ENCODE measurements around the gene SLCO3A1. TPM values are rescaled to one million over a fixed set of nuclear protein-coding genes. Genes with fewer than 3 reads are reported as not detected.

The SLCO3A1 gene
- total and polyA plus RNA-seq, 5 donors, result 37.4 to 52.0 (median 45.0) TPM

- H3K4me1 ChIP-seq (ENCODE audit: control insufficient read depth, insufficient read depth, low read length), result peaks cover 12% of the 10 kb centered on the region
Observed at GRCh38 chr15:91881569-91882297, 28.2 kb downstream of the SLCO3A1 start.

GRCh38 chr15:91882858-91883586 is 29.5 kb downstream of the SLCO3A1 start:
- Histone ChIP-seq H3K27ac (ENCODE audit: low read length) (peak overlapping the region; percentile 82), H3K4me1 (ENCODE audit: control insufficient read depth, insufficient read depth, low read length) (peaks cover 15% of the 10 kb centered on the region), H3K27me3 (ENCODE audit: control insufficient read depth, insufficient read depth) (no peaks in the 10 kb centered on the region), H3K9me3 (ENCODE audit: control insufficient read depth, low read length) (no peaks in the 10 kb centered on the region), H3K4me3 (ENCODE audit: low read length) (no peak overlapping the region)
- DNase-seq (peak in 1 of 3 donors; percentile 59), ATAC-seq (peak; percentile 75 to 81)
- 61% methylated on average over 8 of the region's 8 CpGs for WGBS
- intact Hi-C loops (cut with DNase I), result no loop called here

More at GRCh38 chr15:91881569-91882297, 28.2 kb downstream of the SLCO3A1 start:
- ATAC-seq, result no peak
- 73% methylated on average over 9 of the region's 9 CpGs for WGBS
- Histone ChIP-seq H3K4me3 (ENCODE audit: low read length) (no peak overlapping the region), H3K27ac (ENCODE audit: low read length) (peak overlapping the region; percentile 20), H3K9me3 (ENCODE audit: control insufficient read depth, low read length) (no peaks in the 10 kb centered on the region), H3K27me3 (ENCODE audit: control insufficient read depth, insufficient read depth) (no peaks in the 10 kb centered on the region)
- intact Hi-C loops (cut with DNase I), result no loop called here
- no peak for DNase-seq

- Histone ChIP-seq H3K4me1 (ENCODE audit: control insufficient read depth, insufficient read depth, low read length) (peaks cover 17% of the 10 kb centered on the region), H3K4me3 (ENCODE audit: low read length) (no peak overlapping the region), H3K27ac (ENCODE audit: low read length) (no peak overlapping the region), H3K27me3 (ENCODE audit: control insufficient read depth, insufficient read depth) (no peaks in the 10 kb centered on the region), H3K9me3 (ENCODE audit: control insufficient read depth, low read length) (no peaks in the 10 kb centered on the region)
- ATAC-seq, result no peak
- 91% methylated on average over 3 of the region's 3 CpGs for WGBS
- no peak for DNase-seq
- intact Hi-C loops (cut with DNase I), result no loop called here
Observed at GRCh38 chr15:91884606-91885005, 31.1 kb downstream of the SLCO3A1 start.

- Histone ChIP-seq H3K4me3 (ENCODE audit: low read length) (no peak overlapping the region), H3K9me3 (ENCODE audit: control insufficient read depth, low read length) (no peaks in the 10 kb centered on the region), H3K27ac (ENCODE audit: low read length) (no peak overlapping the region), H3K27me3 (ENCODE audit: control insufficient read depth, insufficient read depth) (no peaks in the 10 kb centered on the region), H3K4me1 (ENCODE audit: control insufficient read depth, insufficient read depth, low read length) (peaks cover 17% of the 10 kb centered on the region)
- DNase-seq (no peak), ATAC-seq (no peak)
- intact Hi-C loops (cut with DNase I), result no loop called here
- 90% methylated on average over 7 of the region's 7 CpGs for WGBS
Observed at GRCh38 chr15:91885054-91885453, 31.5 kb downstream of the SLCO3A1 start.

GRCh38 chr15:91885714-91886270 is 32.3 kb downstream of the SLCO3A1 start:
- DNase-seq (no peak), ATAC-seq (peak; percentile 25 to 48)
- intact Hi-C loops (cut with DNase I), result no loop called here
- WGBS, result 89% methylated on average over 7 of the region's 7 CpGs
- Histone ChIP-seq H3K27me3 (ENCODE audit: control insufficient read depth, insufficient read depth) (no peaks in the 10 kb centered on the region), H3K4me1 (ENCODE audit: control insufficient read depth, insufficient read depth, low read length) (peaks cover 19% of the 10 kb centered on the region), H3K27ac (ENCODE audit: low read length) (no peak overlapping the region), H3K4me3 (ENCODE audit: low read length) (no peak overlapping the region), H3K9me3 (ENCODE audit: control insufficient read depth, low read length) (no peaks in the 10 kb centered on the region)

GRCh38 chr15:91886878-91887277 is 33.4 kb downstream of the SLCO3A1 start:
- intact Hi-C loops (cut with DNase I), result no loop called here
- H3K27ac ChIP-seq (ENCODE audit: low read length), result peak overlapping the region; percentile 69
- WGBS, result 45% methylated on average over 3 of the region's 3 CpGs

GRCh38 chr15:91887321-91887720 is 33.8 kb downstream of the SLCO3A1 start:
- intact Hi-C loops (cut with DNase I), result no loop called here
- Histone ChIP-seq H3K4me3 (ENCODE audit: low read length) (no peak overlapping the region), H3K27ac (ENCODE audit: low read length) (peak overlapping the region; percentile 69), H3K27me3 (ENCODE audit: control insufficient read depth, insufficient read depth) (no peaks in the 10 kb centered on the region), H3K9me3 (ENCODE audit: control insufficient read depth, low read length) (no peaks in the 10 kb centered on the region), H3K4me1 (ENCODE audit: control insufficient read depth, insufficient read depth, low read length) (peaks cover 19% of the 10 kb centered on the region)
- no peak for ATAC-seq
- WGBS, result 64% methylated on average over 6 of the region's 6 CpGs
- DNase-seq, result peak in 1 of 3 donors; percentile 56

More at GRCh38 chr15:91886878-91887277, 33.4 kb downstream of the SLCO3A1 start:
- no peak overlapping the region for H3K4me3 ChIP-seq (ENCODE audit: low read length)
- peaks cover 19% of the 10 kb centered on the region for H3K4me1 ChIP-seq (ENCODE audit: control insufficient read depth, insufficient read depth, low read length)
- H3K9me3 ChIP-seq (ENCODE audit: control insufficient read depth, low read length), result no peaks in the 10 kb centered on the region
- H3K27me3 ChIP-seq (ENCODE audit: control insufficient read depth, insufficient read depth), result no peaks in the 10 kb centered on the region
- ATAC-seq (no peak), DNase-seq (no peak)

- ATAC-seq, result peak in 1 of 2 donors; percentile 32
- Histone ChIP-seq H3K27me3 (ENCODE audit: control insufficient read depth, insufficient read depth) (no peaks in the 10 kb centered on the region), H3K9me3 (ENCODE audit: control insufficient read depth, low read length) (no peaks in the 10 kb centered on the region), H3K27ac (ENCODE audit: low read length) (no peak overlapping the region), H3K4me3 (ENCODE audit: low read length) (no peak overlapping the region), H3K4me1 (ENCODE audit: control insufficient read depth, insufficient read depth, low read length) (peaks cover 19% of the 10 kb centered on the region)
- WGBS, result 24% methylated on average over 5 of the region's 5 CpGs
- intact Hi-C loops (cut with DNase I), result no loop called here
- peak in 2 of 3 donors; percentile 30 to 53 for DNase-seq
Observed at GRCh38 chr15:91887921-91888373, 34.4 kb downstream of the SLCO3A1 start.

GRCh38 chr15:91889111-91889815 is 35.8 kb downstream of the SLCO3A1 start:
- Histone ChIP-seq H3K27ac (ENCODE audit: low read length) (peak overlapping the region; percentile 31), H3K4me3 (ENCODE audit: low read length) (no peak overlapping the region), H3K27me3 (ENCODE audit: control insufficient read depth, insufficient read depth) (no peaks in the 10 kb centered on the region), H3K4me1 (ENCODE audit: control insufficient read depth, insufficient read depth, low read length) (peaks cover 25% of the 10 kb centered on the region), H3K9me3 (ENCODE audit: control insufficient read depth, low read length) (no peaks in the 10 kb centered on the region)
- intact Hi-C loops (cut with DNase I), result no loop called here
- ATAC-seq (no peak), DNase-seq (no peak)
- 93% methylated on average over 2 of the region's 2 CpGs for WGBS

GRCh38 chr15:91890614-91891013 is 37.1 kb downstream of the SLCO3A1 start:
- Histone ChIP-seq H3K27me3 (ENCODE audit: control insufficient read depth, insufficient read depth) (no peaks in the 10 kb centered on the region), H3K27ac (ENCODE audit: low read length) (no peak overlapping the region), H3K4me1 (ENCODE audit: control insufficient read depth, insufficient read depth, low read length) (peaks cover 29% of the 10 kb centered on the region), H3K9me3 (ENCODE audit: control insufficient read depth, low read length) (no peaks in the 10 kb centered on the region), H3K4me3 (ENCODE audit: low read length) (no peak overlapping the region)
- 97% methylated on average over 2 of the region's 2 CpGs for WGBS
- DNase-seq (no peak), ATAC-seq (no peak)
- intact Hi-C loops (cut with DNase I), result no loop called here

All from right cardiac atrium (tissue), 5 donors.